Measurements from ENCODE around the gene ROM1.

- TF ChIP-seq, protein P1, sequence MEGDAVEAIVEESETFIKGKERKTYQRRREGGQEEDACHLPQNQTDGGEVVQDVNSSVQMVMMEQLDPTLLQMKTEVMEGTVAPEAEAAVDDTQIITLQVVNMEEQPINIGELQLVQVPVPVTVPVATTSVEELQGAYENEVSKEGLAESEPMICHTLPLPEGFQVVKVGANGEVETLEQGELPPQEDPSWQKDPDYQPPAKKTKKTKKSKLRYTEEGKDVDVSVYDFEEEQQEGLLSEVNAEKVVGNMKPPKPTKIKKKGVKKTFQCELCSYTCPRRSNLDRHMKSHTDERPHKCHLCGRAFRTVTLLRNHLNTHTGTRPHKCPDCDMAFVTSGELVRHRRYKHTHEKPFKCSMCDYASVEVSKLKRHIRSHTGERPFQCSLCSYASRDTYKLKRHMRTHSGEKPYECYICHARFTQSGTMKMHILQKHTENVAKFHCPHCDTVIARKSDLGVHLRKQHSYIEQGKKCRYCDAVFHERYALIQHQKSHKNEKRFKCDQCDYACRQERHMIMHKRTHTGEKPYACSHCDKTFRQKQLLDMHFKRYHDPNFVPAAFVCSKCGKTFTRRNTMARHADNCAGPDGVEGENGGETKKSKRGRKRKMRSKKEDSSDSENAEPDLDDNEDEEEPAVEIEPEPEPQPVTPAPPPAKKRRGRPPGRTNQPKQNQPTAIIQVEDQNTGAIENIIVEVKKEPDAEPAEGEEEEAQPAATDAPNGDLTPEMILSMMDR (IDR thresholded peaks at IDR 0.05; ENCODE audit: low read depth, low read length): no peak
- no peak for TF ChIP-seq EZH2phosphoT487 (IDR thresholded peaks at IDR 0.05; ENCODE audit: low read depth)
Measured at GRCh38 chr11:62602141-62603071, 10.7 kb upstream of the ROM1 start.

Measured in OCI-LY3 (cell line).